Muscle of leg (tissue), 11 donors: ENCODE measurements around the gene TIMP4. TPM values are rescaled to one million over a fixed set of nuclear protein-coding genes. Genes with fewer than 3 reads are reported as not detected.

Source experiments
- DNase-seq: peaks from one replicate; pipeline ENCODE4 v3.0.0; 2013
- H3K27ac ChIP-seq: one replicate; pipeline ENCODE4 v1.5.1; 2013; ENCODE audit warnings: mild to moderate bottlenecking, low read length, control low read depth
- H3K27me3 ChIP-seq: one replicate; pipeline ENCODE4 v1.6.1; 2013; ENCODE audit warnings: low read length; ENCODE audit not compliant: control insufficient read depth, insufficient read depth
- H3K36me3 ChIP-seq: one replicate; pipeline ENCODE4 v1.6.1; 2013; ENCODE audit warnings: low read length; ENCODE audit not compliant: control insufficient read depth, insufficient read depth
- H3K4me1 ChIP-seq: one replicate; pipeline ENCODE4 v1.6.1; 2013; ENCODE audit warnings: low read length; ENCODE audit not compliant: control insufficient read depth, insufficient read depth
- H3K4me3 ChIP-seq: one replicate; pipeline ENCODE4 v1.5.1; 2013; ENCODE audit warnings: low read length, control low read depth
- H3K9me3 ChIP-seq: replicated peaks from 2 replicates; pipeline ENCODE4 v1.6.1; 2013; ENCODE audit warnings: low read depth, low read length; ENCODE audit not compliant: control insufficient read depth
- WGBS: methylation state at CpG from one replicate; pipeline ENCODE4 v1.1.5; 2013; ENCODE audit warnings: missing lambda C conversion rate; ENCODE audit not compliant: insufficient coverage; 5-methylcytosine and 5-hydroxymethylcytosine counted together
- polyA plus RNA-seq, 8 donors: library from polyadenylated mRNA; unstranded; fragments of 120-200 nt; gene quantifications; one replicate each; pipeline versions ENCODE4 v1.2.1 to v1.2.3, GENCODE V29; 2013; ENCODE audit warnings: inconsistent platforms in 1 of 8, low replicate concordance in 1 of 8; ENCODE audit not compliant: insufficient read length in 8 of 8, insufficient read depth in 1 of 8
- total RNA-seq: library from RNA; stranded (reverse); fragments of 120-200 nt; gene quantifications from one replicate; pipeline ENCODE4 v1.2.4, GENCODE V29; 2013

TIMP4 gene
- total and polyA plus RNA-seq, 9 donors, result 1.2 to 2.8 (median 2.1) TPM

DNA sequence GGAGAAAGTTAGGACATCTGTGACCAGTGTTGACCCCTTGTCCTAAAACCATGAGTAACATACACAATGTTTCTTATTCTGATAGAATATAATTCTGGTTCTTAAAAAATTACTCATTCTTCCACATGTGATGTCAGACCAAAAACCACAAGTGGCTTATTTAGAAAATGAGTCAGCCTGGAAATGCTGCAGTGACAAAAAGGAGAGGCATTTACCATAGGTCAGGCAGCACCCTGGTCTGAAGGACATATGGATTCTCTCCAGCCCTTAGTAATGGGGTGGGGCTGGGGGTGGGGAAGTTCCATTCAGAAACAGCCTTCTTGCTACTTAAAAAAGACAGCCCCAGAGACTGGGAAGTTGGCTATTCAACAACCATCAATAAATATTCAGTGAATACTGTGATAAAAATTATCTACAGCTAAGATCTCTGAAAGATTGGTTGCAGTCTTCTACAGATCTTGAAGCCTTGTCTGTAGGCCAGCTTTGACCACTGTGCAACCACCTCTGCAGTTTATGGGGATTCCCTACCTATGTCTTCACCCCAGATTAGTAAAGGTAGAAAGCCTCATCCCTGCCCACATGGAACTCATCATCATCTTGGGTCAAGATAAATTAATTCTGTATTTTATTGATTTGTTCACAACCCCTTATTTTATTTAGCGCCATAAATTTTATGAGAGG lies 34.9 kb upstream of the TIMP4 start:
- H3K27ac ChIP-seq, result no peak overlapping the region
- H3K9me3 ChIP-seq, result no peaks in the 10 kb centered on the region
- H3K27me3 ChIP-seq, result no peaks in the 10 kb centered on the region
- H3K4me1 ChIP-seq, result peaks cover 2% of the 10 kb centered on the region
- DNase-seq, result peak; percentile 72
- H3K4me3 ChIP-seq, result no peak overlapping the region
- WGBS, result no CpG with 5 or more reads among the region's 1 CpG
- no peaks in the 10 kb centered on the region for H3K36me3 ChIP-seq

- Histone ChIP-seq H3K27me3 (no peaks in the 10 kb centered on the region), H3K36me3 (no peaks in the 10 kb centered on the region), H3K27ac (no peak overlapping the region), H3K4me1 (peaks cover 6% of the 10 kb centered on the region), H3K9me3 (no peaks in the 10 kb centered on the region), H3K4me3 (no peak overlapping the region)
- WGBS, result no CpG with 5 or more reads among the region's 3 CpGs
- DNase-seq, result no peak
Observed at GRCh38 chr3:12192655-12193484, 34.2 kb upstream of the TIMP4 start.

DNA sequence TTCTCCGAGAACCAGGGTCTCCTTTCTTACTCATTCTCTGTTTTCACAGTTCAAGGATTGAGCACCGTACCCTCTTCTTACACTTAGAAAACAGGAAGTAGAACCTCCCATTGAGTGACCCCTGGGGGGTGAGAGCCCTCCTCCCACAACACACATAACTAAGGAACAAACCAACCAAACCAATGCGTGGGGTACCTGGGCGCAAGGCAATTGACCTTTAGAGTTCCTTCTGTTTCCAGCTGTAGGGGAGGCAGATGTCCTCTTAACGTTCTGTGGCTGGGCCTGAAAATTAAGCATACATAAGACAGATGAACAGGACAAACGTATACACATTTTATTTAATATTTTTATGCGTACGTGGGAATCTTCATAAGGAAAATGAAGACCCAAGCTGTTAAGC lies 33.5 kb upstream of the TIMP4 start:
- 100% methylated on average over 1 of the region's 8 CpGs for WGBS
- Histone ChIP-seq H3K36me3 (no peaks in the 10 kb centered on the region), H3K9me3 (no peaks in the 10 kb centered on the region), H3K27me3 (no peaks in the 10 kb centered on the region), H3K4me1 (peaks cover 8% of the 10 kb centered on the region), H3K27ac (no peak overlapping the region), H3K4me3 (no peak overlapping the region)
- DNase-seq, result no peak

- no peaks in the 10 kb centered on the region for H3K36me3 ChIP-seq
- H3K4me3 ChIP-seq, result no peak overlapping the region
- WGBS, result 90% methylated on average over 2 of the region's 5 CpGs
- H3K27me3 ChIP-seq, result no peaks in the 10 kb centered on the region
- H3K9me3 ChIP-seq, result no peaks in the 10 kb centered on the region
- peaks cover 8% of the 10 kb centered on the region for H3K4me1 ChIP-seq
- H3K27ac ChIP-seq, result no peak overlapping the region
- DNase-seq, result no peak
Observed at GRCh38 chr3:12191559-12191958, 32.8 kb upstream of the TIMP4 start.

DNA sequence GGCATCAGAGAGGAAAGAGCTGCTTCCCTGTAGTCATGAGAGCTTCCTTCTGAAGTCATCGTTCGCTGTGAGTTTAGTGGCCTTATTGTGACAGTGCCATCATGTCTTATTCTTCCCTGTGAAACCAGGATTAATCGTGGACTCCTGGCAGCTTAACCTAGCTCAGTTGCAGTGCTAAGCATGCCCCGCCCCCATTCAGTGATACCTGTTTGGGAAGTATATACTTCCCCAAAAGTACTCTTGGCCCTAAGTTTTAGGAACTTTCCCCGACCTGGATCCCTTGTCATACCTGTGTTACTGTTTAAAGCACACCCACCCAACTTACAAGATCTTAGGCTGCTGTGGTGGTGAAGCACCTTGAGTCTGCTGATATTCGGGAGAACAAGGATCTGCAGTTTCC lies 32.1 kb upstream of the TIMP4 start:
- Histone ChIP-seq H3K9me3 (no peaks in the 10 kb centered on the region), H3K4me3 (no peak overlapping the region), H3K27me3 (no peaks in the 10 kb centered on the region), H3K4me1 (peaks cover 8% of the 10 kb centered on the region), H3K27ac (no peak overlapping the region), H3K36me3 (no peaks in the 10 kb centered on the region)
- DNase-seq, result no peak
- 95% methylated on average over 2 of the region's 6 CpGs for WGBS

GRCh38 chr3:12190221-12190807 lies 31.6 kb upstream of the TIMP4 start:
- Histone ChIP-seq H3K36me3 (no peaks in the 10 kb centered on the region), H3K27ac (no peak overlapping the region), H3K27me3 (no peaks in the 10 kb centered on the region), H3K9me3 (no peaks in the 10 kb centered on the region), H3K4me1 (peaks cover 8% of the 10 kb centered on the region), H3K4me3 (no peak overlapping the region)
- WGBS, result 92% methylated on average over 5 of the region's 9 CpGs
- no peak for DNase-seq

DNA sequence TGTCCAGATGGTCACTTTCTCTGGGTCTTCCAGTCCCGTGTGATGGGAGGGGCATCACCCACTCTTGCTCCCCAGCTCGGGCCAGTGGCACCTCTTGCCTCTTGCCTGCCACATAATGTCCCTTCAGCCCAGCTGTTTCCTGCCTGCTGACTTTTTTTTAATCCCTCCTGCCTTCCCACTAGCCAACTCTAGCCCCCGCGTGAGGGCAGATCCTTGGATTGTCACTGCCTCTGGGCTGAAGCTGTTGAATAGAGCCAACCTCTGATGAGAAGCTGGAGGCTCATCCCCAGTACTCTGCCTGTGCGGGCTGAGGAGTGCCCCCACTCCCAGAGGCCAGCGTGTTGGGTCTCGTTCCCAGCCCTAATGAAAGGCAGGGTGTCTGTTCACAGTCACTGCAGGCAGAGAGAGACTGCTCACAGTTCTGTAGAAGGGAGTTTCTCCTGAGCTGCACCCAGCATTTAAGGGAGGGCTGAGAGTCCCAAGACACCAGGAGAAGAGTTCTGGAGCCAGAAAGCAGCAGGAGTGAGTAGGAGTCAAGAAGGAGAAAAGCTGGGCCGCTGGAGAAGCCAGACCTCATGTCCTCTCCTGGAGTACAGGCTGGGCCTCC lies 30.1 kb upstream of the TIMP4 start:
- DNase-seq, result no peak
- H3K9me3 ChIP-seq, result no peaks in the 10 kb centered on the region
- no peaks in the 10 kb centered on the region for H3K36me3 ChIP-seq
- WGBS, result 43% methylated on average over 6 of the region's 8 CpGs
- H3K27ac ChIP-seq, result no peak overlapping the region
- H3K4me1 ChIP-seq, result peaks cover 6% of the 10 kb centered on the region
- H3K4me3 ChIP-seq, result no peak overlapping the region
- H3K27me3 ChIP-seq, result no peaks in the 10 kb centered on the region

GRCh38 chr3:12188328-12188648 lies 29.6 kb upstream of the TIMP4 start:
- no peak overlapping the region for H3K4me3 ChIP-seq
- H3K9me3 ChIP-seq, result no peaks in the 10 kb centered on the region
- H3K36me3 ChIP-seq, result no peaks in the 10 kb centered on the region
- H3K27ac ChIP-seq, result no peak overlapping the region
- 68% methylated on average over 2 of the region's 4 CpGs for WGBS
- no peaks in the 10 kb centered on the region for H3K27me3 ChIP-seq
- no peak for DNase-seq
- H3K4me1 ChIP-seq, result peaks cover 6% of the 10 kb centered on the region

- WGBS, result 40% methylated on average over 2 of the region's 7 CpGs
- Histone ChIP-seq H3K27ac (no peak overlapping the region), H3K27me3 (no peaks in the 10 kb centered on the region), H3K36me3 (no peaks in the 10 kb centered on the region), H3K9me3 (no peaks in the 10 kb centered on the region), H3K4me3 (no peak overlapping the region), H3K4me1 (peaks cover 6% of the 10 kb centered on the region)
- peak; percentile 57 for DNase-seq
Observed at GRCh38 chr3:12187448-12188327, 29.0 kb upstream of the TIMP4 start.
